Measurements from ENCODE around the gene PGK2. TPM values are rescaled to one million over a fixed set of nuclear protein-coding genes. Genes with fewer than 3 reads are reported as not detected.

Gene PGK2
- total RNA-seq, 2 donors from 2014 or later = 12.4 TPM; not detected in 1

- 90% methylated on average over 4 of the region's 4 CpGs for WGBS
Measured at GRCh38 chr6:49743429-49743828, 43.7 kb downstream of the PGK2 start.

GRCh38 chr6:49739423-49739822 is 47.7 kb downstream of the PGK2 start:
- no peaks in the 10 kb centered on the region for H3K27me3 ChIP-seq (replicated peaks; ENCODE audit: insufficient read depth)
- intact Hi-C loops (cut with DNase I) = no loop called here
- H3K36me3 ChIP-seq = no peaks in the 10 kb centered on the region
- H3K27ac ChIP-seq = no peak overlapping the region
- no peaks in the 10 kb centered on the region for H3K9me3 ChIP-seq
- no peak overlapping the region for H3K4me3 ChIP-seq
- no peak for DNase-seq (ENCODE audit: low spot score)
- WGBS = 79% methylated on average over 2 of the region's 2 CpGs
- H3K4me1 ChIP-seq (replicated peaks) = no peaks in the 10 kb centered on the region
- TF ChIP-seq POLR2A (IDR thresholded peaks at IDR 0.05) = no peak
- TF ChIP-seq POLR2AphosphoS5 (IDR thresholded peaks at IDR 0.05) = no peak
- TF ChIP-seq, protein P1, sequence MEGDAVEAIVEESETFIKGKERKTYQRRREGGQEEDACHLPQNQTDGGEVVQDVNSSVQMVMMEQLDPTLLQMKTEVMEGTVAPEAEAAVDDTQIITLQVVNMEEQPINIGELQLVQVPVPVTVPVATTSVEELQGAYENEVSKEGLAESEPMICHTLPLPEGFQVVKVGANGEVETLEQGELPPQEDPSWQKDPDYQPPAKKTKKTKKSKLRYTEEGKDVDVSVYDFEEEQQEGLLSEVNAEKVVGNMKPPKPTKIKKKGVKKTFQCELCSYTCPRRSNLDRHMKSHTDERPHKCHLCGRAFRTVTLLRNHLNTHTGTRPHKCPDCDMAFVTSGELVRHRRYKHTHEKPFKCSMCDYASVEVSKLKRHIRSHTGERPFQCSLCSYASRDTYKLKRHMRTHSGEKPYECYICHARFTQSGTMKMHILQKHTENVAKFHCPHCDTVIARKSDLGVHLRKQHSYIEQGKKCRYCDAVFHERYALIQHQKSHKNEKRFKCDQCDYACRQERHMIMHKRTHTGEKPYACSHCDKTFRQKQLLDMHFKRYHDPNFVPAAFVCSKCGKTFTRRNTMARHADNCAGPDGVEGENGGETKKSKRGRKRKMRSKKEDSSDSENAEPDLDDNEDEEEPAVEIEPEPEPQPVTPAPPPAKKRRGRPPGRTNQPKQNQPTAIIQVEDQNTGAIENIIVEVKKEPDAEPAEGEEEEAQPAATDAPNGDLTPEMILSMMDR (IDR thresholded peaks at IDR 0.05) = no peak

More at GRCh38 chr6:49743429-49743828, 43.7 kb downstream of the PGK2 start:
- Histone ChIP-seq H3K4me1 (replicated peaks) (no peaks in the 10 kb centered on the region), H3K9me3 (no peaks in the 10 kb centered on the region), H3K4me3 (no peak overlapping the region), H3K36me3 (no peaks in the 10 kb centered on the region), H3K27ac (no peak overlapping the region), H3K27me3 (replicated peaks; ENCODE audit: insufficient read depth) (no peaks in the 10 kb centered on the region)
- DNase-seq (ENCODE audit: low spot score) = no peak
- TF ChIP-seq, protein P1 (IDR thresholded peaks at IDR 0.05) = no peak
- TF ChIP-seq POLR2A (IDR thresholded peaks at IDR 0.05) (no peak), POLR2AphosphoS5 (IDR thresholded peaks at IDR 0.05) (no peak)
- intact Hi-C loops (cut with DNase I) = no loop called here

GRCh38 chr6:49736017-49736508 is 51.0 kb downstream of the PGK2 start:
- TF ChIP-seq, protein P1 (IDR thresholded peaks at IDR 0.05) = no peak
- TF ChIP-seq POLR2AphosphoS5 (IDR thresholded peaks at IDR 0.05) = no peak
- TF ChIP-seq POLR2A (IDR thresholded peaks at IDR 0.05) = no peak
- no peak for DNase-seq (ENCODE audit: low spot score)
- intact Hi-C loops (cut with DNase I) = no loop called here
- H3K4me1 ChIP-seq (replicated peaks) = no peaks in the 10 kb centered on the region
- no peaks in the 10 kb centered on the region for H3K9me3 ChIP-seq
- no peak overlapping the region for H3K4me3 ChIP-seq
- H3K27ac ChIP-seq = no peak overlapping the region
- H3K36me3 ChIP-seq = no peaks in the 10 kb centered on the region
- WGBS = 17% methylated on average over 4 of the region's 4 CpGs
- H3K27me3 ChIP-seq (replicated peaks; ENCODE audit: insufficient read depth) = no peaks in the 10 kb centered on the region

Other genes starting within 250 kb of the PGK2 start
- gene C6orf141, start 236.6 kb downstream of the PGK2 start, total RNA-seq = 10 to 100 TPM in 1 of 2 donors, 1 to 10 TPM in 1; 2.2 to 37.8 TPM
- gene RHAG, start 150.4 kb downstream of the PGK2 start, total RNA-seq = not detected
- gene CRISP2, start 73.7 kb downstream of the PGK2 start, total RNA-seq = 10 to 100 TPM in 1 of 2 donors, under 1 TPM in 1; 0.14 to 22.7 TPM
- under 1 TPM; 0.28 to 0.55 TPM for gene CRISP3, start 42.9 kb downstream of the PGK2 start, total RNA-seq
- not detected for gene CRISP1, start 79.2 kb upstream of the PGK2 start, total RNA-seq
- gene DEFB114, start 176.9 kb upstream of the PGK2 start, total RNA-seq = not detected
- not detected for gene DEFB113, start 182.3 kb upstream of the PGK2 start, total RNA-seq
- gene DEFB110, start 234.7 kb upstream of the PGK2 start, total RNA-seq = not detected